LNCaP clone FGC (cell line): Measurements from ENCODE around the gene PCDHA1.

Experiments
- DNase-seq: peaks from one replicate; pipeline ENCODE4 v3.0.0-alpha.2; 2011; ENCODE audit warnings: low read depth
- H3K4me3 ChIP-seq: 2 replicates; pipeline ENCODE4 v1.5.1; 2011; ENCODE audit warnings: mild to moderate bottlenecking, low read depth, low read length, control low read depth
- TF ChIP-seq, protein P1 (sequence below): IDR thresholded peaks from 2 replicates; pipeline ENCODE4 v1.5.1; 2012; ENCODE audit warnings: mild to moderate bottlenecking; ENCODE audit not compliant: control insufficient read depth, insufficient read depth; ENCODE audit errors: extremely low read depth

Gene PCDHA1

GRCh38 chr5:140883927-140884697, 98.2 kb downstream of the PCDHA1 start:
- no peak overlapping the region for H3K4me3 ChIP-seq
- TF ChIP-seq, protein P1, sequence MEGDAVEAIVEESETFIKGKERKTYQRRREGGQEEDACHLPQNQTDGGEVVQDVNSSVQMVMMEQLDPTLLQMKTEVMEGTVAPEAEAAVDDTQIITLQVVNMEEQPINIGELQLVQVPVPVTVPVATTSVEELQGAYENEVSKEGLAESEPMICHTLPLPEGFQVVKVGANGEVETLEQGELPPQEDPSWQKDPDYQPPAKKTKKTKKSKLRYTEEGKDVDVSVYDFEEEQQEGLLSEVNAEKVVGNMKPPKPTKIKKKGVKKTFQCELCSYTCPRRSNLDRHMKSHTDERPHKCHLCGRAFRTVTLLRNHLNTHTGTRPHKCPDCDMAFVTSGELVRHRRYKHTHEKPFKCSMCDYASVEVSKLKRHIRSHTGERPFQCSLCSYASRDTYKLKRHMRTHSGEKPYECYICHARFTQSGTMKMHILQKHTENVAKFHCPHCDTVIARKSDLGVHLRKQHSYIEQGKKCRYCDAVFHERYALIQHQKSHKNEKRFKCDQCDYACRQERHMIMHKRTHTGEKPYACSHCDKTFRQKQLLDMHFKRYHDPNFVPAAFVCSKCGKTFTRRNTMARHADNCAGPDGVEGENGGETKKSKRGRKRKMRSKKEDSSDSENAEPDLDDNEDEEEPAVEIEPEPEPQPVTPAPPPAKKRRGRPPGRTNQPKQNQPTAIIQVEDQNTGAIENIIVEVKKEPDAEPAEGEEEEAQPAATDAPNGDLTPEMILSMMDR = no peak
- no peak for DNase-seq

- no peak for DNase-seq
- no peak overlapping the region for H3K4me3 ChIP-seq
- TF ChIP-seq, protein P1 = no peak
Measured at GRCh38 chr5:140916325-140916724, 130.4 kb downstream of the PCDHA1 start.

DNA sequence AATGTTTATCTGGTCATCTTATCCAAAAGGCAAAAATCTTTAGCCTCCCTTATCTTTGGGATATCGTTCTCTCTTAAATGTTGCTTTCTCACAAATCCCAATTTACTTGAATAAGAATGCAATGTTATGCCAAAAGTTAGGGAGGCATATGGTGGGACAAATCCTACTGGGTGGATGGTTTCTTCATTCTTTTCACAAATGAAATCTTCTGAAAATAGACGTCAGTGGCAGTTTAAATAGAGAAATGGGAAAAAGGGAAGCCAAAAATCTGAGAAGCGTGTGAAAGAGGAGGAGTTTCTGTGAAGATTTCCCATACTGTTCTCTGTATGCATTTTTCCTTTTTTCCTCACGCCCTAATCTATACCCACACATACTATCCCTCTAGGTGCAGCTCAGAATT, 137.7 kb downstream of the PCDHA1 start:
- H3K4me3 ChIP-seq = no peak overlapping the region
- TF ChIP-seq, protein P1 = no peak
- DNase-seq = no peak

DNA sequence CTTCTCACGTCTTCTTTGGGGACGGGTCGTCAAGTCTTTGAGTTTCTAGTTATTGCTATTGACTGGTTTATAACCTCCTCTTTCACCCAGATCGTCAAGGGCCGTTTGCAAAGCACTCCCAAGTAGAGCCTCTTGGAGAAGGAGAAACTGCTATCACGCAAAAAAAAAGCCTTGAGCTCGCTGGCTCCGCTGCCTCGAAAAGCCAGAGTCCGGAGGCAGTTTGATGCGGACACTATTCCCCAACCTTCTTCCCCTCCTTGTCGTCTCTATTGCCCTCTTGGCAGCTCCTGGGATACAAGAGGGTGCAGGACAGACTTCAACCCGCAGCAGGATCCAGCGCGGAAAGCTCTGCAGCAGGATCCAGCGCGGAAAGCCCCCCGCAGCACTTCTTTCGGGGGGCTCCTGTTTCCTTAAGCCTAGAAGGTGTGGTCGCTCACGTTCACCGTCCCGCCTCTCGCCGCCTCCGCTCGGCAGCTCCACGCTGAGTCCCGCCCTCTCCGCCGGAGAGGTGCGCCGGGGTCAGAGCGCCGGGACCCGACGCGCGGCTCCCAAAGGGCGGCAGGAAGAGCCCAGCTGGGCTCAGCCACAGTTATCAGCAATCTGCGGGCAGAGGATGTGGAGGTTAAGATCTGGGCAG, 140.0 kb downstream of the PCDHA1 start, which contains the start of gene PCDHAC1:
TSS of gene PCDHAC1 (plus strand) at position 494 of the 637 bp plus-strand sequence. CDS start 594 bp downstream, outside the sequence.
- TF ChIP-seq, protein P1 = no peak
- no peak for DNase-seq
- no peak within 1 kb of the TSS; the same call in 1 of the 2 replicates for H3K4me3 ChIP-seq

GRCh38 chr5:140926443-140927227, 140.7 kb downstream of the PCDHA1 start:
- H3K4me3 ChIP-seq = no peak overlapping the region; the same call in 1 of the 2 replicates
- TF ChIP-seq, protein P1 = peak; percentile 57
- DNase-seq = no peak

GRCh38 chr5:140927228-140927573, 141.3 kb downstream of the PCDHA1 start:
- no peak for DNase-seq
- H3K4me3 ChIP-seq = no peak overlapping the region
- TF ChIP-seq, protein P1 = no peak
